Breast epithelium (tissue), 4 donors: ENCODE measurements around the gene FAM90A26. TPM values are rescaled to one million over a fixed set of nuclear protein-coding genes. Genes with fewer than 3 reads are reported as not detected.
"Not testable (repeated sequence)": the region's sequence is repeated elsewhere in the genome, so short reads cannot be mapped to it uniquely, and the experiment has no call there.

ENCODE experiments used
- DNase-seq, 2 donors: peaks; one replicate each; pipeline ENCODE4 v3.0.0-alpha.2; 2019; ENCODE audit warnings: low spot score in 2 of 2
- H3K27ac ChIP-seq, 2 donors: fragments of 200-600 bp; sonication (generic) in 1 of 2; one replicate each; pipeline ENCODE4 v1.5.1; 2016 to 2019; ENCODE audit warnings: mild to moderate bottlenecking in 1 of 2
- H3K27me3 ChIP-seq, 2 donors: fragments of 200-600 bp; sonication (generic) in 1 of 2; one replicate each; pipeline versions ENCODE4 v1.5.1 to v1.6.0; 2017 to 2019; ENCODE audit warnings: control low read depth in 1 of 2, mild to moderate bottlenecking in 1 of 2
- H3K36me3 ChIP-seq: fragments of 200-600 bp; one replicate; pipeline ENCODE4 v1.5.1; 2019
- H3K4me1 ChIP-seq, 2 donors: fragments of 200-600 bp; sonication (generic); one replicate each; pipeline ENCODE4 v1.5.1; 2016 to 2019; ENCODE audit warnings: control low read depth in 1 of 2
- H3K4me3 ChIP-seq, 3 donors: fragments of 200-600 bp; sonication (generic); 1 replicate in 2 of 3; 2 replicates in 1 of 3; pipeline ENCODE4 v1.5.1; 2016 to 2019; ENCODE audit warnings: mild to moderate bottlenecking in 3 of 3, moderate library complexity in 2 of 3
- H3K9me3 ChIP-seq, 2 donors: fragments of 200-600 bp; sonication (generic) in 1 of 2; one replicate each; pipeline ENCODE4 v1.5.1; 2016 to 2019; ENCODE audit warnings: control low read depth in 1 of 2
- intact Hi-C: fragments of 100-400 bp; cut with DNase I; formaldehyde crosslinking; loops from one replicate; pipeline ENCODE4 v1.15.1; 2023; ENCODE audit warnings: low total_unique reads
- total RNA-seq, 3 donors: library from RNA; depleted of rRNA; stranded (reverse); fragments of >200 nt; gene quantifications; one replicate each; pipeline ENCODE4 v1.1.0, GENCODE V29; 2016
- TF ChIP-seq, protein P1 (sequence below), 3 donors: fragments of 450-650 bp; IDR thresholded peaks; one replicate each; pipeline ENCODE4 v1.5.1; 2016 to 2017; ENCODE audit warnings: antibody characterized with exemption in 3 of 3, mild to moderate bottlenecking in 3 of 3, moderate library complexity in 3 of 3

The FAM90A26 gene
- total RNA-seq: not detected

DNA sequence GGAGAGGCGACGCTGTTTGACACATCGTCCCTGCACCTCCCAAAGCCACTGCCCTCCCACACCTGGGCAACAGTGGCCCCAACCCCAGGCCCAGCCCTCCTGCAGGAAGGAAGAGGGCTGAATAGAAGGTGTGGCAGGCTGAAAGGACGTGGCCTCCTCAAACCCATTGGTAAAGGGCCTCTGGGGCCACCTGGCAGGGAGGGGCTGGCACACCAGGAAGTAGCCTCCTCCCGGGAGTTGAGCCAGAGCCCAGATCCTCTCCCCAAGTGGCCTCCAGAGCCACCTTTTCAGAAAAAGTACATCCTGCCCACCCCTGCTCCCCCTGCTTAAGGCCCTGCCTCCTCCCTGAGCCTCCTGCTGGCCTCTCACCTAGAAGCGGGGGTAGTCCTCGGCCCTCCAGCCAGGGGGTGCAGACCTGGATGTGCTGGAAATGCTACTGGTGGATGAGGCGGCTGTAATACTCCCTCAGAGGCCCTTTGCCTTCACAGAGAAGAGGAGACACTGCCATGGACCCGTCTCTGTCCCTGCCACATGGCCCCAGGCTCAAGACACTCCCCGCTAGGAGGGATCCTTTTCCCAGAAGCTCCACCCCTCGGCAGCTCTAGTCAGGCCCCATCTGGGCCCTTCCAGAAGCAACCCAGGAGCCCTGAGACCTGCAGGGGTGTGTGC is at the start of gene FAM90A26:
FAM90A26 (plus strand) TSS at position 619 of the 669 bp plus-strand sequence. CDS start 2,764 bp downstream, outside the sequence.
- H3K4me1 ChIP-seq, H3K9me3 ChIP-seq, intact Hi-C loops, H3K36me3 ChIP-seq, DNase-seq, H3K4me3 ChIP-seq, H3K27me3 ChIP-seq, H3K27ac ChIP-seq: not testable (repeated sequence)

GRCh38 chr4:9122711-9123110 is 47.5 kb upstream of the FAM90A26 start:
- H3K4me1 ChIP-seq, H3K27ac ChIP-seq, H3K27me3 ChIP-seq, H3K36me3 ChIP-seq, intact Hi-C loops, DNase-seq, H3K9me3 ChIP-seq: not testable (repeated sequence)
- peak overlapping the region in 2 of 3 donors; percentile 34 to 52 for H3K4me3 ChIP-seq

DNA sequence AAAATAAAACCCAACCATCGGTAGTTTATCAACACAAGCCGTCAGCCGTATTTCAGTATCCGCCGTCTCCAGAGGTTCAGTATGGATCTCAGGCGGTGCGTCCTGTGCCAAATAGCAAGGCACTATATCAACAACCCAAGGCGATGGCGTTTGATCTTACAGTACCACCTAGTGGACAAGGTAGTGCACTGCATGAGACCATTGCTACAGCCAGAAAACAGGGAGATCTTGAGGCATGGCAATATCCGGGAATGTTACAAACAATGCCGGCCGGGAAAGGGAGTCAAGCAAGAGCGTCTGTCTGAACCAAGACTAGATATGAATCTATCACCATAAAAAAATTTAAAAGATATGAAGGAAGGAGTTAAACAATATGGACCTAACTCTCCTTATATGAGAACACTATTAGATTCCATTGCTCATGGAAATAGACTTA is 46.6 kb upstream of the FAM90A26 start:
- peak in 1 of 2 donors; percentile 55 for DNase-seq
- TF ChIP-seq, protein P1, sequence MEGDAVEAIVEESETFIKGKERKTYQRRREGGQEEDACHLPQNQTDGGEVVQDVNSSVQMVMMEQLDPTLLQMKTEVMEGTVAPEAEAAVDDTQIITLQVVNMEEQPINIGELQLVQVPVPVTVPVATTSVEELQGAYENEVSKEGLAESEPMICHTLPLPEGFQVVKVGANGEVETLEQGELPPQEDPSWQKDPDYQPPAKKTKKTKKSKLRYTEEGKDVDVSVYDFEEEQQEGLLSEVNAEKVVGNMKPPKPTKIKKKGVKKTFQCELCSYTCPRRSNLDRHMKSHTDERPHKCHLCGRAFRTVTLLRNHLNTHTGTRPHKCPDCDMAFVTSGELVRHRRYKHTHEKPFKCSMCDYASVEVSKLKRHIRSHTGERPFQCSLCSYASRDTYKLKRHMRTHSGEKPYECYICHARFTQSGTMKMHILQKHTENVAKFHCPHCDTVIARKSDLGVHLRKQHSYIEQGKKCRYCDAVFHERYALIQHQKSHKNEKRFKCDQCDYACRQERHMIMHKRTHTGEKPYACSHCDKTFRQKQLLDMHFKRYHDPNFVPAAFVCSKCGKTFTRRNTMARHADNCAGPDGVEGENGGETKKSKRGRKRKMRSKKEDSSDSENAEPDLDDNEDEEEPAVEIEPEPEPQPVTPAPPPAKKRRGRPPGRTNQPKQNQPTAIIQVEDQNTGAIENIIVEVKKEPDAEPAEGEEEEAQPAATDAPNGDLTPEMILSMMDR (IDR thresholded peaks at IDR 0.05): peak; percentile 59 to 89 (median 60)
- H3K4me1 ChIP-seq, H3K27me3 ChIP-seq, H3K27ac ChIP-seq, H3K9me3 ChIP-seq, intact Hi-C loops, H3K36me3 ChIP-seq: not testable (repeated sequence)
- H3K4me3 ChIP-seq: peak overlapping the region in 2 of 3 donors; percentile 34 to 52

- H3K4me1 ChIP-seq, H3K9me3 ChIP-seq, intact Hi-C loops, H3K4me3 ChIP-seq, H3K27me3 ChIP-seq, DNase-seq, H3K36me3 ChIP-seq: not testable (repeated sequence)
- H3K27ac ChIP-seq: peak overlapping the region in 1 of 2 donors; percentile 32
Measured at GRCh38 chr4:9125601-9126161, 44.5 kb upstream of the FAM90A26 start.

GRCh38 chr4:9131420-9131819 is 38.8 kb upstream of the FAM90A26 start:
- H3K27me3 ChIP-seq, H3K4me3 ChIP-seq, H3K9me3 ChIP-seq, H3K36me3 ChIP-seq, H3K27ac ChIP-seq, DNase-seq, intact Hi-C loops, H3K4me1 ChIP-seq: not testable (repeated sequence)

DNA sequence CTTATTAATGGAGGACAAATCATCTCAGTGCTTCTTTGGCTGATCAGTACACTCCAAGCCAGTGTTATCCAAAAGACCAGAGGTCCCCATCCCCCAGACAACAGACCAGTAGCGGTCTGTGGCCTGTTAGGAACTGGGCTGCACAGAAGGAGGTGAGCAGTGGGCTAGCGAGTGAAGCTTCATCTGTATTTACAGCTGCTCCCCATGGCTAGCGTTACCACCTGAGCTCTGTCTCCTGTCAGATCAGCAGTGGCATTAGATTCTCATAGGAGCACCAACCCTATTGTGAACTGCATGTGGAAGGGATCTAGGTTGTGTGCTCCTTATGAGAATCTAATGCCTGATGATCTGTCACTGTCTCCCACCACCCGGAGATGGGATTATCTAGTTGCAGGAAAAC is 37.4 kb upstream of the FAM90A26 start:
- not testable (repeated sequence) for H3K4me1 ChIP-seq

DNA sequence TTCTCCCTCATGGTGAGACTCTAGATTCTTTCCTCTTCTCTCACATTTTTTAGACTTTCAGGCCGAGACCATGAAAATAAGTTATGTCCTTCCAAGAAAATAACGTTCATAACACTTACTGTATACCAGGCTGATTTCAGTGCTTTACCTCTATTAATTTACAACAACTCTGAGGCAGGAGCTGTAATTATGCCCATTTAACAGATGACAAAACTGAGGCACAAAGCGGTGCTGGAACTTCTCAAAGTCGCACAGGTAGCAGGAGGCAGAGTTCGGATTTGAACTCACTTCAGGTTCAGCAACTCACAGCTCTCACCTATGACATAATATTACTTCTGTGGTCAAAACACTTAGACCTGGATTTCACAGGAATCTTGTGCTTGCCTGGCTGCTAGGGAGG is 36.2 kb upstream of the FAM90A26 start:
- H3K9me3 ChIP-seq, DNase-seq, H3K4me3 ChIP-seq, H3K36me3 ChIP-seq, intact Hi-C loops, H3K27me3 ChIP-seq, H3K4me1 ChIP-seq: not testable (repeated sequence)
- H3K27ac ChIP-seq: peak overlapping the region in 1 of 2 donors; percentile 38

More for the DNA sequence above, 37.4 kb upstream of the FAM90A26 start:
- DNase-seq, H3K36me3 ChIP-seq, intact Hi-C loops, H3K4me3 ChIP-seq, H3K27me3 ChIP-seq, H3K9me3 ChIP-seq, H3K27ac ChIP-seq: not testable (repeated sequence)

DNA sequence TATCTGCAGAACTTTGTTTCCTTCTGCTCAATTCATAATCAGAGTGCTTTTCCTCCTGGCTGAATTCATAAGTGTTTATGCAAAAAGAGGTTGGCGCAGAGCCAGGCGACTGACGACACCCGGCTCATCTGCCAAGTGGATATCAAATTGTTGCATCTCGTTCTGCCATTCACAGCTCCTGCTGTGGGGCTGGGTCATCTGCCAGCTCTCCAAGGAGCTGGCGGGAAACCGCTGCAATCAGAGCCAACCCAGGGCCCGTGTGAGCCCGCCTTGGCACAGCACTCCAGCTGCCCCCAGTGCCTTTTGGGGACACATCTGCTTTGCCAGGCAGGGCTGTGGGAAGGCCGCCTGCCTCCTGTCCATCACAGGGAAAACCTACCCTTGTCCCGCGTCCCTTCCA is 35.7 kb upstream of the FAM90A26 start:
- DNase-seq: peak; percentile 53 to 82
- H3K27me3 ChIP-seq, H3K4me1 ChIP-seq, intact Hi-C loops, H3K9me3 ChIP-seq, H3K36me3 ChIP-seq: not testable (repeated sequence)
- peak overlapping the region; percentile 36 to 80 for H3K27ac ChIP-seq
- H3K4me3 ChIP-seq: peak overlapping the region in 1 of 3 donors; percentile 46

DNA sequence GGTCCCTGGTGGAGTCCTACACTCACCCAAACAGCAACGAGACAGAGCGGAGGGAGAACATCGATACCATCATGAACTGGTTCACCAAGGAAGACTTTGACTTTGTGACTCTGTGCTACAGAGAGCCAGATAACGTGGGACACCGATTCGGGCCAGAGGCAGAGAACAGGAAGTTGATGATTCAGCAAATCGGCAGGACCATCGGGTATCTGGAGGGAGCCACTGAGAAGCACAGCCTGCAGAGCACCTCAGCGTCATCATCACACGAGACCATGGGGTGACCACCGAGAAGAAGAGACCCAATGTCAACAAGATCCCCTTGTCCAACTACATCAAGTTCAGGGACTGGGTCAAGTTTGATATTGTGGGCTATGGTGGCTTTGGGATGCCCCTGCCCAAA is 29.2 kb upstream of the FAM90A26 start:
- DNase-seq, H3K4me1 ChIP-seq, intact Hi-C loops, H3K36me3 ChIP-seq, H3K4me3 ChIP-seq, H3K27me3 ChIP-seq, H3K9me3 ChIP-seq, H3K27ac ChIP-seq: not testable (repeated sequence)

DNA sequence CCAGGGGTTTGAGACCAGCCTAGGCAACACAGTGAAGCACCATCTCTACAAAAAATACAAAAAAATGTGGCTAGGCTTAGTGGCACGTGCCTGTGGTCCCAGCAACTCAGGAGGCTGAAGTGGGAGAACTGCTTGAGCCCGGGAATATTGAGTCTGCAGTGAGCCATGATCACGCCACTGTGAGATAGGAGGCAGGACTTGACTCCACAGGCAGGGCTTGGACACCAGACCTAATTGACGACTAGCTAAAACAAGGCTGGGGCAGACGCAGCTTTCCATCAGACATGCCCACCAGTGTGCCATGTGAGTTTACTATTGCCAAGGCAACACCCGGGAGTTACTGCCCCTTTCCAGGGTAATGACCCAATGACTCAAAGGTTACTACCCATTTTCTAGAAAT is 27.4 kb upstream of the FAM90A26 start:
- H3K9me3 ChIP-seq, DNase-seq: not testable (repeated sequence)

More for the DNA sequence above, 27.4 kb upstream of the FAM90A26 start:
- H3K36me3 ChIP-seq, intact Hi-C loops, H3K27me3 ChIP-seq, H3K4me1 ChIP-seq, H3K4me3 ChIP-seq, H3K27ac ChIP-seq: not testable (repeated sequence)
